Measurements from ENCODE around the gene KRT6B. TPM values are rescaled to one million over a fixed set of nuclear protein-coding genes. Genes with fewer than 3 reads are reported as not detected.

KRT6B gene
- total RNA-seq, 1 experiment from 2014 or later: not detected

GRCh38 chr12:52404951-52405350 lies 47.0 kb downstream of the KRT6B start (continued):
- no peak for TF ChIP-seq TCF7L2 (IDR thresholded peaks at IDR 0.05; ENCODE audit: borderline replicate concordance, extremely low read depth, insufficient read depth, insufficient read length)
- no peak for TF ChIP-seq SRF (IDR thresholded peaks at IDR 0.05; ENCODE audit: low read depth)

GRCh38 chr12:52403561-52403960 lies 48.4 kb downstream of the KRT6B start:
- no TSS peak for BruUV-seq (replicated peaks)
- TF ChIP-seq CEBPB (IDR thresholded peaks at IDR 0.05; ENCODE audit: low read depth): no peak
- TF ChIP-seq ZNF274 (IDR thresholded peaks at IDR 0.05; ENCODE audit: low read depth, low read length): no peak
- TF ChIP-seq YY1 (IDR thresholded peaks at IDR 0.05; ENCODE audit: extremely low read depth, insufficient replicate concordance, low read depth, low read length): no peak
- no peak for TF ChIP-seq SRF (IDR thresholded peaks at IDR 0.05; ENCODE audit: low read depth)
- TF ChIP-seq, protein P1, sequence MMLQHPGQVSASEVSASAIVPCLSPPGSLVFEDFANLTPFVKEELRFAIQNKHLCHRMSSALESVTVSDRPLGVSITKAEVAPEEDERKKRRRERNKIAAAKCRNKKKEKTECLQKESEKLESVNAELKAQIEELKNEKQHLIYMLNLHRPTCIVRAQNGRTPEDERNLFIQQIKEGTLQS (IDR thresholded peaks at IDR 0.05): no peak
- no peak for TF ChIP-seq REST (IDR thresholded peaks at IDR 0.05; ENCODE audit: low read depth)
- H3K4me2 ChIP-seq (ENCODE audit: low read length): no peak overlapping the region
- H3K4me3 ChIP-seq (replicated peaks in 1 of 2; ENCODE audit: low read depth in 1 of 2, low read length in 2 of 2): no peak overlapping the region
- no peak overlapping the region for H3K27ac ChIP-seq (ENCODE audit: low read depth, low read length)
- no peaks in the 10 kb centered on the region for H3K79me2 ChIP-seq (ENCODE audit: insufficient read depth, low read length)
- no peaks in the 10 kb centered on the region for H4K20me1 ChIP-seq (ENCODE audit: insufficient read depth)
- intact Hi-C loops (cut with micrococcal nuclease): no loop called here
- no peaks in the 10 kb centered on the region for H3K27me3 ChIP-seq (ENCODE audit: insufficient read depth, low read length)
- no peak overlapping the region for H3K9ac ChIP-seq (ENCODE audit: low read length)
- ChIA-PET POLR2A (no interaction called here), RAD21 (ENCODE audit: low non-redundant PET in 1 of 2, low total read pairs in 2 of 2, uncharacterized antibody in 2 of 2, unreplicated experiment in 2 of 2) (no interaction called here), CTCF (interaction anchor here (1.9 kb wide), 1 partner anchor 8 kb away, joined by 5 read pairs; no protein-coding TSS in a partner anchor)
- no peaks in the 10 kb centered on the region for H3K4me1 ChIP-seq (ENCODE audit: control insufficient read depth in 1 of 2, insufficient read depth in 2 of 2, low read length in 2 of 2)
- no peak overlapping the region for H2AFZ ChIP-seq (ENCODE audit: low read depth, low read length, poor library complexity, severe bottlenecking)
- no peaks in the 10 kb centered on the region for H3K9me2 ChIP-seq (ENCODE audit: insufficient read depth)
- no peak for DNase-seq (ENCODE audit: low read depth, low spot score)
- H3K36me3 ChIP-seq (ENCODE audit: control insufficient read depth in 1 of 2, insufficient read depth in 2 of 2, low read length in 2 of 2): no peaks in the 10 kb centered on the region
- H3K9me3 ChIP-seq (ENCODE audit: control insufficient read depth in 1 of 2, insufficient read depth in 1 of 2, low read depth in 1 of 2, low read length in 2 of 2): no peaks in the 10 kb centered on the region
- no peak for ATAC-seq
